SK-N-SH (cell line): ENCODE results near the gene ISLR2. TPM values are rescaled to one million over a fixed set of nuclear protein-coding genes. Genes with fewer than 3 reads are reported as not detected.

Experiments used
- CTCF ChIA-PET: fragments of 300-600, 350-600 bp; formaldehyde crosslinking; extraction: SDS; loops from one replicate; lab custom pipeline; 2021; lab: Yijun Ruan, JAX
- POLR2A ChIA-PET: fragments of 350-600 bp; sonication (Branson Sonifier 250); formaldehyde crosslinking; extraction: SDS; loops from one replicate; lab custom pipeline; 2020; ENCODE audit warnings: antibody characterized with exemption, inconsistent platforms; lab: Yijun Ruan, JAX
- DNase-seq: peaks from one replicate; pipeline ENCODE4 v3.0.0; 2012
- H2AFZ ChIP-seq: fragments of 200-600 bp; sonication (generic); 2 replicates; pipeline ENCODE4 v1.8.1; 2016; ENCODE audit warnings: antibody characterized with exemption, mild to moderate bottlenecking, low read depth
- H3F3A ChIP-seq: fragments of 200-600 bp; sonication (generic); replicated peaks from 2 replicates; pipeline ENCODE3; 2016; ENCODE audit warnings: antibody characterized with exemption, mild to moderate bottlenecking; ENCODE audit not compliant: insufficient read depth
- H3K27ac ChIP-seq, 2 experiments: fragments of 200-500 bp in 1 of 2; fragments of 200-600 bp in 1 of 2; sonication (Bioruptor generic) in 1 of 2; sonication (generic), shearing (Covaris generic) in 1 of 2; 2 replicates each; pipeline versions ENCODE4 v1.5.1 to v1.6.1; 2014 to 2016; ENCODE audit warnings: low read depth in 2 of 2, inconsistent platforms in 1 of 2, low read length in 1 of 2, mild to moderate bottlenecking in 1 of 2, mixed read lengths in 1 of 2
- H3K27me3 ChIP-seq: fragments of 200-600 bp; sonication (generic), shearing (Covaris generic); 2 replicates; pipeline ENCODE4 v1.6.1; 2016; ENCODE audit warnings: mixed run types; ENCODE audit not compliant: insufficient read depth
- H3K36me3 ChIP-seq, 2 experiments: fragments of 200-500 bp in 1 of 2; fragments of 200-600 bp in 1 of 2; sonication (Bioruptor generic) in 1 of 2; sonication (generic) in 1 of 2; replicated peaks in 1 of 2; 2 replicates each; pipeline versions ENCODE3 to v1.5.1; 2014 to 2016; ENCODE audit warnings: low read length in 1 of 2, mild to moderate bottlenecking in 1 of 2; ENCODE audit not compliant: insufficient read depth in 2 of 2, control insufficient read depth in 1 of 2
- H3K4me1 ChIP-seq, 2 experiments: fragments of 200-500 bp in 1 of 2; fragments of 200-600 bp in 1 of 2; sonication (Bioruptor generic) in 1 of 2; sonication (generic), shearing (Covaris generic) in 1 of 2; 2 replicates each; pipeline versions ENCODE4 v1.5.1 to v1.6.1; 2014 to 2016; ENCODE audit warnings: low read depth in 1 of 2, low read length in 1 of 2, mixed run types in 1 of 2; ENCODE audit not compliant: insufficient read depth in 2 of 2, control insufficient read depth in 1 of 2
- H3K4me2 ChIP-seq: fragments of 200-600 bp; sonication (generic), shearing (Covaris generic); 2 replicates; pipeline ENCODE4 v1.6.1; 2017; ENCODE audit warnings: mixed run types
- H3K4me3 ChIP-seq, 2 experiments: fragments of 200-500 bp in 1 of 2; fragments of 200-600 bp in 1 of 2; sonication (Bioruptor generic) in 1 of 2; sonication (generic), shearing (Covaris generic) in 1 of 2; 2 replicates each; pipeline versions ENCODE4 v1.5.1 to v1.8.1; 2014 to 2016; ENCODE audit warnings: low read depth in 2 of 2, inconsistent platforms in 1 of 2, low read length in 1 of 2, mild to moderate bottlenecking in 1 of 2, mixed read lengths in 1 of 2, moderate library complexity in 1 of 2
- H3K79me2 ChIP-seq: fragments of 200-600 bp; sonication (generic); 2 replicates; pipeline ENCODE4 v1.8.1; 2017; ENCODE audit warnings: mild to moderate bottlenecking; ENCODE audit not compliant: insufficient read depth
- H3K9ac ChIP-seq: fragments of 200-600 bp; sonication (generic); 2 replicates; pipeline ENCODE4 v1.6.1; 2017; ENCODE audit warnings: mixed run types
- H3K9me2 ChIP-seq: fragments of 200-600 bp; sonication (generic); 2 replicates; pipeline ENCODE4 v1.6.1; 2017; ENCODE audit warnings: mixed run types
- H3K9me3 ChIP-seq: fragments of 200-600 bp; sonication (generic); 2 replicates; pipeline ENCODE4 v1.6.1; 2017; ENCODE audit warnings: mixed run types, mild to moderate bottlenecking, moderate library complexity
- H4K20me1 ChIP-seq: fragments of 200-600 bp; sonication (generic); 2 replicates; pipeline ENCODE4 v1.6.1; 2017; ENCODE audit warnings: mild to moderate bottlenecking, mixed run types; ENCODE audit not compliant: insufficient read depth
- CHD2 ChIP-seq: fragments of 150-350 bp; IDR thresholded peaks from 2 replicates; pipeline ENCODE4 v1.6.1; 2018; ENCODE audit warnings: low read length; ENCODE audit not compliant: partially characterized antibody
- ELF1 ChIP-seq: IDR thresholded peaks from 2 replicates; pipeline ENCODE4 v1.4.0; 2012
- EZH2phosphoT487 ChIP-seq: fragments of 200-600 bp; sonication (generic); IDR thresholded peaks from 2 replicates; pipeline ENCODE4 v1.6.1; 2017; ENCODE audit warnings: low read depth, mixed run types, mild to moderate bottlenecking, antibody characterized with exemption, moderate library complexity, borderline replicate concordance
- FOXM1 ChIP-seq: IDR thresholded peaks from 2 replicates; pipeline ENCODE4 v1.4.0; 2012; ENCODE audit warnings: low read depth, mild to moderate bottlenecking
- MXI1 ChIP-seq: IDR thresholded peaks from 2 replicates; pipeline ENCODE4 v1.6.1; 2012; ENCODE audit warnings: mild to moderate bottlenecking, low read depth, low read length, improper control_type of control experiment
- POLR2AphosphoS5 ChIP-seq: IDR thresholded peaks from 2 replicates; pipeline ENCODE4 v1.6.1; 2012; ENCODE audit warnings: low read depth, low read length
- RCOR1 ChIP-seq: fragments of 150-350 bp; IDR thresholded peaks from 2 replicates; pipeline ENCODE4 v1.6.1; 2017; ENCODE audit warnings: antibody characterized with exemption, low read length
- RFX5 ChIP-seq: IDR thresholded peaks from 2 replicates; pipeline ENCODE4 v1.6.1; 2012; ENCODE audit warnings: mild to moderate bottlenecking, improper control_type of control experiment, low read length
- SMC3 ChIP-seq: IDR thresholded peaks from 2 replicates; pipeline ENCODE4 v1.6.1; 2012; ENCODE audit warnings: low read depth, low read length, improper control_type of control experiment
- WGBS: methylation state at CpG from one replicate; pipeline ENCODE4 v1.1.6; 2017; ENCODE audit warnings: low lambda C conversion rate; 5-methylcytosine and 5-hydroxymethylcytosine counted together
- polyA plus RNA-seq, 3 experiments: library from polyadenylated mRNA; depleted of rRNA; stranded (reverse); fragments of >200 nt; gene quantifications; 2 replicates each; pipeline ENCODE4 v1.2.3, GENCODE V29; 2012
- TF ChIP-seq, protein P1 (sequence below): fragments of 150-350 bp; IDR thresholded peaks from 2 replicates; pipeline ENCODE4 v1.6.1; 2016; ENCODE audit warnings: mild to moderate bottlenecking, low read depth, low read length
- TF ChIP-seq, protein P2 (sequence below): fragments of 200-600 bp; sonication (generic); IDR thresholded peaks from 2 replicates; pipeline ENCODE4 v1.6.1; 2017; ENCODE audit warnings: antibody characterized with exemption, mild to moderate bottlenecking, moderate library complexity
- TF ChIP-seq, protein P3 (sequence below): IDR thresholded peaks from 2 replicates; pipeline ENCODE4 v1.4.0; 2012; ENCODE audit warnings: low read depth
- TF ChIP-seq, protein P4 (sequence below): IDR thresholded peaks from 2 replicates; pipeline ENCODE4 v1.4.0; 2012; ENCODE audit warnings: low read depth, borderline replicate concordance

The ISLR2 gene
- polyA plus RNA-seq, 1 of the 3 experiments (the other 2 are of a cell fraction), result 0.56 TPM

DNA sequence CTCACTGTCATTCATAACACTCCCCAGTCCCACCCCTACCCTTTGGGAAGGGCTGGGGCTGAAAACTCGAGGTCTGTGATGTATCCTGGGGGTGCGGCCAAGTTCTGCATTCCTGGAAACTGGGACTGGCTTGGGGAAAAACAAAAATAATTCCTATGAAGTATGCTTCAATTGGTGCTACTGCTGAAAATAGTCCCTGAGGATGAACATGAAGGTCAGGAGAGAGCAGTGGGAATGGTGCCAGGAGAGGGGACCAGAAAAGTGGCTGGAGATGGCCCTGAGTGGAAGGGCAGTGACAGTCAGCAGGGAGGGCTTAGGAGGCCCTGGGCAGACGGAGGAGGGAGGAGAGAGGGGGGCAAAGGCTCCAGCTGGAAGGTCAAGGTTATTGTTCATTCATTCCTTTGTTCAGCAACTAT is 38.3 kb downstream of the ISLR2 start:
- Histone ChIP-seq H3K27me3 (no peaks in the 10 kb centered on the region), H3K4me1 (peaks cover 10 to 27% of the 10 kb centered on the region in 2 experiments; a peak in 2 of 4 replicates), H3K9ac (no peak overlapping the region), H3K36me3 (no peaks in the 10 kb centered on the region), H3K9me3 (no peaks in the 10 kb centered on the region), H3K79me2 (no peaks in the 10 kb centered on the region), H3K4me3 (no peak overlapping the region), H3F3A (peaks cover 3% of the 10 kb centered on the region), H3K9me2 (no peaks in the 10 kb centered on the region), H2AFZ (no peak overlapping the region), H4K20me1 (no peaks in the 10 kb centered on the region), H3K4me2 (no peak overlapping the region), H3K27ac (no peak overlapping the region)
- 57% methylated on average over 3 of the region's 3 CpGs for WGBS
- CTCF ChIA-PET, result interaction anchor here (1.0 to 3.9 kb wide), 4 partner anchors 9 to 41 kb away, joined by 3 to 13 read pairs (median 5); no protein-coding TSS in a partner anchor
- peak; percentile 35 for DNase-seq
- POLR2A ChIA-PET, result no interaction called here
- TF ChIP-seq RFX5, result no peak
- no peak for TF ChIP-seq FOXM1
- no peak for TF ChIP-seq POLR2AphosphoS5

DNA sequence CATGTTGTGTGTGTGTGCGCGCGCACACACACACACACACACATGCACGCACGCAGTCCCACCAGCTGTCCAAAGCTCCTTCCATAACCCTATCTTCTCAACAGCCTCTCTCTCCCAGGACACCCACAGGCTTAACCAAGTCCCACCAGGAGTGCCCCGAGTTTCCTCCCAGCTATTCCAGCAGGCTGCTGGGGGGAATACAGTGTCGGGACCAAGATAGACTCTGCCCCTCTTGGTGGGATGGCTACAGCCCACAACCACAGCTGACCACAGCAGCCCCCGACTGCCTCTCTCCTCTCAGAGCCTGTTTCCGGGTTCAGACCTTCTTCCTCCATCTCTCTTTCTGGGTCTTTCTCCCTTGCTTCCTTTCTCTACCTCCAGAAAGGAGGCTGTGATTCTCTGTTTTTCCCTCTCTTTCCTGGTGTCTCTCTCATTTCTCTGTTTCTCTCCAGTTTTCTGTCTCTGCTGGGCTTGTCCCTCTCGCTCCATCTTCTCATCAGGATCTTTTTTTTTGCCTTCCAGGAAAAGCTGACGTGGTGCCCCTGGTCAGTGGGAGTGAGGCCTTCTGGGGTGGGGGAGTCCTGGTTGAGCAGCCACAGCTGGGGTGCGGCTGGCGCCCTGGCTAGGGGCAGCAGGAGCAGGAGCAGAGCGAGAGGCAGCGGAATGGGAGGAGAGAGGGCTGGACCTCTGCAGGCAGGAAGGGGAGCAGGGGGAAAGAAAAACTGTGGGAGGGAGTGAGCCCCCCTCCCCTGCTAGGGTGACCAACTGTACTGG is 39.9 kb downstream of the ISLR2 start:
- Histone ChIP-seq H3K4me2 (no peak overlapping the region), H3K9me2 (no peaks in the 10 kb centered on the region), H3K79me2 (no peaks in the 10 kb centered on the region), H3K27ac (no peak overlapping the region; a peak in 1 of 4 replicates), H3K36me3 (no peaks in the 10 kb centered on the region), H3F3A (peaks cover under 1% of the 10 kb centered on the region), H3K9me3 (no peaks in the 10 kb centered on the region), H4K20me1 (no peaks in the 10 kb centered on the region), H3K4me1 (peaks cover 14 to 42% of the 10 kb centered on the region in 2 experiments; a peak in 2 of 4 replicates), H2AFZ (no peak overlapping the region), H3K4me3 (no peak overlapping the region), H3K27me3 (no peaks in the 10 kb centered on the region), H3K9ac (no peak overlapping the region)
- CTCF ChIA-PET, result interaction anchor here (0.9 to 5.9 kb wide), 5 partner anchors 11 to 138 kb away, joined by 4 to 39 read pairs (median 6); no protein-coding TSS in a partner anchor
- POLR2A ChIA-PET, result interaction anchor here (1.1 to 2.9 kb wide), 5 partner anchors 14 to 152 kb away, joined by 3 to 11 read pairs (median 4); no protein-coding TSS in a partner anchor
- 88% methylated on average over 15 of the region's 15 CpGs for whole genome bisulfite sequencing
- DNase-seq, result peak; percentile 46
- TF ChIP-seq MXI1, result no peak
- no peak for TF ChIP-seq SMC3
- no peak for TF ChIP-seq ELF1
- TF ChIP-seq CHD2, result peak; percentile 1

DNA sequence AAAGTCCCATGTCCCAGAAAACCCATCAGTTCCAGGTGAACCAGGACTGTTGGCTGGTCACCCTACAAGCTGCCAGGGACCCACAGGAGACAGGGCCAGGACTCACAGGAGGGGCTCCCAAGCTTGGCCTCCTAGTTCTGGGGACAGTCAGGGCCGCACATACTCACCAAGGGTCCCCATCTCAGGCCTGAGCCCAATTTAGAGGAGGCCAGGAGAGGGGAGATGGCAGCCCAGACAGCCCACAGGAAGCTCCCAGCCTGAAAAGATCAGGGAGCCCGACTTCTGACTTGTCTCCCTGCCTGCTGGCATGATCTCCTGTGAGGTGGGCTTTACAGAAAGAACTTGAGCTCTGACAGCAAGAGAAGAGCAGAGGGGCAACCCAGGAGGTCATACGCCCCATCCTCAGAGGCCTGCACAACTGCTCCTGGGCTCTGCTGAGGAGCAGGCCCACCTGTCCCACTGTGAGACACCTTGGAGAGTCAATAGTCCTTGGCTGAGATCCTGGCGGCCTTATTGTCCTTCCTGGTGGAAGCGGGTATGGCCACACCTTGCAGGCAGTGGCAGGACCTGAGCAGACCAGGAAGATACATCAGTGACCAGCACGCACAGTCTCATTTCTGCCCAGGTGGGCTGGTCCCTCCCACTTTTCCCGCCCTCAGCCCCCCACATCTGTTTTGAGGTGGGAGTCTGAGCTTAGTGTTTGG is 40.6 kb downstream of the ISLR2 start:
- Histone ChIP-seq H3K4me1 (peaks cover 14 to 50% of the 10 kb centered on the region in 2 experiments; a peak in 2 of 4 replicates), H3K4me3 (no peak overlapping the region), H3K9me3 (no peaks in the 10 kb centered on the region), H3K9me2 (no peaks in the 10 kb centered on the region), H2AFZ (no peak overlapping the region), H3K9ac (no peak overlapping the region), H4K20me1 (no peaks in the 10 kb centered on the region), H3K36me3 (no peaks in the 10 kb centered on the region), H3K27ac (no peak overlapping the region; a peak in 1 of 4 replicates), H3K4me2 (no peak overlapping the region), H3K79me2 (no peaks in the 10 kb centered on the region), H3F3A (no peaks in the 10 kb centered on the region), H3K27me3 (no peaks in the 10 kb centered on the region)
- 77% methylated on average over 3 of the region's 7 CpGs for WGBS
- CTCF ChIA-PET, result interaction anchor here (1.1 to 5.9 kb wide), 7 partner anchors 11 to 137 kb away, joined by 3 to 39 read pairs (median 6); no protein-coding TSS in a partner anchor
- POLR2A ChIA-PET, result interaction anchor here (1.1 to 2.9 kb wide), 6 partner anchors 15 to 151 kb away, joined by 3 to 11 read pairs (median 4); no protein-coding TSS in a partner anchor
- no peak for DNase-seq
- TF ChIP-seq, protein P1, sequence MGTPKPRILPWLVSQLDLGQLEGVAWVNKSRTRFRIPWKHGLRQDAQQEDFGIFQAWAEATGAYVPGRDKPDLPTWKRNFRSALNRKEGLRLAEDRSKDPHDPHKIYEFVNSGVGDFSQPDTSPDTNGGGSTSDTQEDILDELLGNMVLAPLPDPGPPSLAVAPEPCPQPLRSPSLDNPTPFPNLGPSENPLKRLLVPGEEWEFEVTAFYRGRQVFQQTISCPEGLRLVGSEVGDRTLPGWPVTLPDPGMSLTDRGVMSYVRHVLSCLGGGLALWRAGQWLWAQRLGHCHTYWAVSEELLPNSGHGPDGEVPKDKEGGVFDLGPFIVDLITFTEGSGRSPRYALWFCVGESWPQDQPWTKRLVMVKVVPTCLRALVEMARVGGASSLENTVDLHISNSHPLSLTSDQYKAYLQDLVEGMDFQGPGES, result no peak
- TF ChIP-seq, protein P2, sequence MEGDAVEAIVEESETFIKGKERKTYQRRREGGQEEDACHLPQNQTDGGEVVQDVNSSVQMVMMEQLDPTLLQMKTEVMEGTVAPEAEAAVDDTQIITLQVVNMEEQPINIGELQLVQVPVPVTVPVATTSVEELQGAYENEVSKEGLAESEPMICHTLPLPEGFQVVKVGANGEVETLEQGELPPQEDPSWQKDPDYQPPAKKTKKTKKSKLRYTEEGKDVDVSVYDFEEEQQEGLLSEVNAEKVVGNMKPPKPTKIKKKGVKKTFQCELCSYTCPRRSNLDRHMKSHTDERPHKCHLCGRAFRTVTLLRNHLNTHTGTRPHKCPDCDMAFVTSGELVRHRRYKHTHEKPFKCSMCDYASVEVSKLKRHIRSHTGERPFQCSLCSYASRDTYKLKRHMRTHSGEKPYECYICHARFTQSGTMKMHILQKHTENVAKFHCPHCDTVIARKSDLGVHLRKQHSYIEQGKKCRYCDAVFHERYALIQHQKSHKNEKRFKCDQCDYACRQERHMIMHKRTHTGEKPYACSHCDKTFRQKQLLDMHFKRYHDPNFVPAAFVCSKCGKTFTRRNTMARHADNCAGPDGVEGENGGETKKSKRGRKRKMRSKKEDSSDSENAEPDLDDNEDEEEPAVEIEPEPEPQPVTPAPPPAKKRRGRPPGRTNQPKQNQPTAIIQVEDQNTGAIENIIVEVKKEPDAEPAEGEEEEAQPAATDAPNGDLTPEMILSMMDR, result no peak
- TF ChIP-seq ELF1, result no peak
- TF ChIP-seq RCOR1, result no peak
- TF ChIP-seq, protein P3, sequence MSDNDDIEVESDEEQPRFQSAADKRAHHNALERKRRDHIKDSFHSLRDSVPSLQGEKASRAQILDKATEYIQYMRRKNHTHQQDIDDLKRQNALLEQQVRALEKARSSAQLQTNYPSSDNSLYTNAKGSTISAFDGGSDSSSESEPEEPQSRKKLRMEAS, result no peak
- no peak for TF ChIP-seq EZH2phosphoT487
- TF ChIP-seq, protein P4, sequence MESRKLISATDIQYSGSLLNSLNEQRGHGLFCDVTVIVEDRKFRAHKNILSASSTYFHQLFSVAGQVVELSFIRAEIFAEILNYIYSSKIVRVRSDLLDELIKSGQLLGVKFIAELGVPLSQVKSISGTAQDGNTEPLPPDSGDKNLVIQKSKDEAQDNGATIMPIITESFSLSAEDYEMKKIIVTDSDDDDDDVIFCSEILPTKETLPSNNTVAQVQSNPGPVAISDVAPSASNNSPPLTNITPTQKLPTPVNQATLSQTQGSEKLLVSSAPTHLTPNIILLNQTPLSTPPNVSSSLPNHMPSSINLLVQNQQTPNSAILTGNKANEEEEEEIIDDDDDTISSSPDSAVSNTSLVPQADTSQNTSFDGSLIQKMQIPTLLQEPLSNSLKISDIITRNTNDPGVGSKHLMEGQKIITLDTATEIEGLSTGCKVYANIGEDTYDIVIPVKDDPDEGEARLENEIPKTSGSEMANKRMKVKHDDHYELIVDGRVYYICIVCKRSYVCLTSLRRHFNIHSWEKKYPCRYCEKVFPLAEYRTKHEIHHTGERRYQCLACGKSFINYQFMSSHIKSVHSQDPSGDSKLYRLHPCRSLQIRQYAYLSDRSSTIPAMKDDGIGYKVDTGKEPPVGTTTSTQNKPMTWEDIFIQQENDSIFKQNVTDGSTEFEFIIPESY, result no peak
